GM18505 (cell line): ENCODE results near the gene MGAT4C.

Experiments used
- ATAC-seq: cut with Tn5 transposase; IDR thresholded peaks from one replicate; pipeline ENCODE4 v1.9.1; 2021; ENCODE audit not compliant: unreplicated experiment
- POLR2A ChIP-seq: IDR thresholded peaks from 4 replicates; pipeline ENCODE4 v1.6.1; 2011; ENCODE audit warnings: borderline replicate concordance; ENCODE audit not compliant: insufficient read depth, insufficient read length; ENCODE audit errors: extremely low read depth

The MGAT4C gene

DNA sequence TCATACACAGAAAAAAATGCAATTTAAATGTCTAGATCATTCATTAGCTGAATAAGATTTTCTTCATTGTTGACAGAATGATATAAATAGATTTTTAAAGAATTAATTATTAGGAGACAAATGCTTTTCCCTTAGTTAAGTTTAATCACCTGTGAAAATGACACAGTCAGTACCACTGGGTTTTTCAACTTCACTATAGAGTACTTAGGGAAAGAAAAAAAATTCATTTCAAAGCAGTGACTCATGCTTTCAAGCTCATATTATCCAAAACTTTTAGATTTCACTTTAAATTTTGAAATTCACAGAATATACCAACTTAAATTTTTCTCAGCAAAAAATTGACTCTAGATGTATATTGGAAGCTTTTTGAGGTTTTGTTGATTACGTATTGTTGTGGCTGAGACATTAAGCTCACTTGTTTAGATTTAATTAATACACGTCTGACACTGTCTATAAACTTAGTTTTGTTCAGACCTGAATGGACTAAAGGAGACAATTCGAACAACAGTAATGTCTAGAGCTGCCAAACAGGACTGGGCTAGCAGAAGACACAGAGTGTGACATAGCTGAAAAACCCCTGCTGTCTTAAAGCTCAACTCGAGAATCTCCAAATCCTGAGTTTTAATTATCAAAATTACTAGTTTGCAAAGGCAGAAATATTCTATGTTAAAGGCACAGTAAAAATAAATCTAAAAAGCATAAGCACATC, 1.6 kb downstream of the MGAT4C start:
- no peak for ATAC-seq
- TF ChIP-seq POLR2A: no peak

DNA sequence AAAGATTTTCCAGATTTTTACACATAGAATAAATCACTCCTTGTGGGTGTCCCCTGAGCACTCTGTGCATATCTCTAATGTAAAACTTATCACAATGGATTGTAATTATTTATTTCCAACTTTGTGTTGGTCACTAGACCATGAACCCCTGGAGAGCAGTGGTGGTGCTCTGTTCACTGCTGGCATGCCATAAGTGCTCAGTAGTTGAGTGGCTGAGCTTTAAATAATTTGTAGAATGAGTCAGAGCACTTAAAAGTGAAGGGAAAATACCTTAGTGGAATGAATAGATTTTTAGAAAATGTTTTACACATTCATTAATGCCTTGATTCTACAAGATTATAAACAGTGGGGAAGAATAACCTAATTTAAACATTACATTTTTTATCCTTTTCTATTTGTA, 6.3 kb downstream of the MGAT4C start:
- ATAC-seq: no peak
- no peak for TF ChIP-seq POLR2A

DNA sequence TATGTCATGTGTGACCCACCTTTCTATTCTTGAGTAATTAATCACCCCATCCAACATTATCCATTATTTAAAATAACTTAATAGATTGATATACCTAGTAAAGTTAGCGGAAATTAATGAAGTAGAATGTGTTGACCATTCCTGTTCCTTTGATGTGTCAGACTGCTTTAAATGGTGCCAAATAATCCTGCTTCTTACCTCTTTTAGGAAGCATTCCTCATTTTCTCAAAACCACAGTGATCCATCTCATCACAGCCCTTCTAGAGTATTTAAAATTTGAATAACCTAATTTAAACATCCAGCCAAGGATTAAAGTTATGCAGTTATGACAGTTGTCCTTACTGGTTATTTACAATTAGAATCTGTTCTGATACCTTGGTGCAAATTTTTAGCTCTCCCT, 6.9 kb downstream of the MGAT4C start:
- no peak for ATAC-seq
- TF ChIP-seq POLR2A: no peak

DNA sequence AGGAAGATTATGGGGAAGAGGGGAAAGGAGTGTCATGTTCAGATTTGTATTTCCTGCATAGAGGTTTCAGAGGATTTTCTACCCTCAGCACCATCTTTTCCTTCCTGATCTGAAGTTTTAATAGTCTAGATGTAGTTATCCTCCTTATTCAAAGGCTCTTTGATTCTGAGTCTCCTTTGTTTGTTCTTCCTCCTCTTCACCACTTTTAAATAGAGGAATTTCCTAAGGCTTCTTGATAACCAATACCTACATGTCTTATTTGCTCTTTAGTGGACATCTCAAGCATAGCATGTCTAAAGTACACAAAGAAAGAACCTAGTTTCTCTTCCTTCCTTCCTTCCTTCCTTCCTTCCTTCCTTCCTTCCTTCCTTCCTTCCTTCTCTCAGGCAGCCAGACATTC, 8.3 kb downstream of the MGAT4C start:
- no peak for ATAC-seq
- no peak for TF ChIP-seq POLR2A

DNA sequence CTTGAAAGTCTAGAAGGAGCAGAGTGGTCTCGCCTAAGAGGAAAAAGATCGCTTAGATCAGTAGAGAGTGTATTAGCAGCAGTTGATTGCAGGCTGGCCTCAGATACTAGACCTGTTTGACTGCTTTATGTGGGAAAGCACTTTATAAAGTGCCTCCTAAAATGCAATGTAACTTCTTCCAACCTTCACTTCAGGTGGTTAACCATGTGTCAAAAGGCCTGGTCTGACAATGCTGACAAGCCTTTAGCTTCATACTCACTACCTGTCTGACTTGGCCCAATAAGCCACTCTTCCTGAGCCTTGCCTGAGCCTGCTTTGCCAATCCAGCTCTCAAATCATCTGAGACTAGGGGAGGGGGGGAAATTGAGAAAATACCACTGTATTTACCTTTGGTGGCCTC, 14.6 kb downstream of the MGAT4C start:
- no peak for TF ChIP-seq POLR2A
- ATAC-seq: no peak

GRCh38 chr12:86234316-86234855, 21.8 kb downstream of the MGAT4C start:
- ATAC-seq: no peak
- no peak for TF ChIP-seq POLR2A

GRCh38 chr12:86233126-86233525, 23.1 kb downstream of the MGAT4C start:
- no peak for TF ChIP-seq POLR2A
- no peak for ATAC-seq

- TF ChIP-seq POLR2A: no peak
- ATAC-seq: no peak
These were observed 25.6 kb downstream of the MGAT4C start for GRCh38 chr12:86230516-86231146.

GRCh38 chr12:86229772-86230171, 26.4 kb downstream of the MGAT4C start:
- no peak for TF ChIP-seq POLR2A
- ATAC-seq: no peak

GRCh38 chr12:86228656-86229055, 27.5 kb downstream of the MGAT4C start:
- no peak for TF ChIP-seq POLR2A
- ATAC-seq: no peak

- no peak for TF ChIP-seq POLR2A
- no peak for ATAC-seq
These were observed 29.7 kb downstream of the MGAT4C start for GRCh38 chr12:86226481-86226880.

GRCh38 chr12:86216591-86216990, 39.6 kb downstream of the MGAT4C start:
- no peak for TF ChIP-seq POLR2A
- ATAC-seq: no peak

- no peak for TF ChIP-seq POLR2A
- no peak for ATAC-seq
These were observed 43.2 kb downstream of the MGAT4C start for GRCh38 chr12:86213012-86213411.
